HepG2 (cell line): ENCODE data around the gene VPS26A. TPM values are rescaled to one million over a fixed set of nuclear protein-coding genes. Genes with fewer than 3 reads are reported as not detected.

Experiments
- ATAC-seq: fragments of 200-7000 bp; cut with Tn5 transposase; 3 replicates; pipeline ENCODE4 v1.9.1; 2020; ENCODE audit warnings: mild to moderate bottlenecking, moderate library complexity
- BruUV-seq: library from RNA; stranded (reverse); fragments of 400-500 nt; replicated peaks from 2 replicates; lab custom pipeline; 2021; lab: Mats Ljungman, UMichigan
- CTCF ChIA-PET: fragments of 300-600 bp; formaldehyde crosslinking; extraction: SDS; loops from one replicate; lab custom pipeline; 2021; ENCODE audit warnings: low total read pairs, inconsistent platforms, low intra/inter-chr PET ratio; lab: Yijun Ruan, JAX
- POLR2A ChIA-PET: fragments of 350-600 bp; sonication (Branson Sonifier 250); formaldehyde crosslinking; loops from one replicate; lab custom pipeline; 2020; ENCODE audit warnings: antibody characterized with exemption, inconsistent platforms; lab: Yijun Ruan, JAX
- DNase-seq: peaks from one replicate; pipeline ENCODE4 v3.0.0-alpha.2; 2015; ENCODE audit warnings: low spot score
- FAIRE-seq: peaks from 3 replicates; lab custom pipeline; 2011; peaks lifted over from hg19 to GRCh38; lab: Jason Lieb, UNC
- H2AFZ ChIP-seq: one replicate; pipeline ENCODE4 v1.6.1; 2011; ENCODE audit warnings: low read length, inconsistent platforms
- H3K27ac ChIP-seq: fragments of 300-600 bp; 3 replicates; pipeline ENCODE4 v1.8.0; 2011; ENCODE audit warnings: mixed run types, mild to moderate bottlenecking, mixed read lengths, low read length, inconsistent platforms; ENCODE audit not compliant: insufficient read depth; ENCODE audit errors: extremely low read length
- H3K27me3 ChIP-seq, 2 experiments: fragments of 200-600 bp in 1 of 2; 2 replicates in 1 of 2; 3 replicates in 1 of 2; pipeline versions ENCODE4 v1.6.0 to v1.8.0; 2011; ENCODE audit warnings: low read length in 2 of 2, mild to moderate bottlenecking in 2 of 2, moderate library complexity in 2 of 2, inconsistent platforms in 1 of 2; ENCODE audit not compliant: insufficient read depth in 2 of 2, control insufficient read depth in 1 of 2
- H3K36me3 ChIP-seq, 2 experiments: fragments of 200-600 bp in 1 of 2; replicated peaks in 1 of 2; 2 replicates in 1 of 2; 3 replicates in 1 of 2; pipeline versions ENCODE4 v1.5.1 to v1.8.0; 2011; ENCODE audit warnings: low read length in 2 of 2, inconsistent platforms in 1 of 2; ENCODE audit not compliant: insufficient read depth in 2 of 2, control insufficient read depth in 1 of 2
- H3K4me1 ChIP-seq: 2 replicates; pipeline ENCODE4 v1.5.1; 2012; ENCODE audit warnings: low read length, inconsistent platforms; ENCODE audit not compliant: insufficient read depth
- H3K4me2 ChIP-seq: 2 replicates; pipeline ENCODE4 v1.6.0; 2011; ENCODE audit warnings: low read depth, low read length, inconsistent platforms
- H3K4me3 ChIP-seq, 3 experiments: fragments of 200-600 bp in 1 of 3; sonication (generic), shearing (Covaris generic) in 1 of 3; replicated peaks in 1 of 3; 2 replicates each; pipeline ENCODE4 v1.5.1; 2011 to 2016; ENCODE audit warnings: low read length in 3 of 3, inconsistent platforms in 2 of 3, low read depth in 2 of 3, mild to moderate bottlenecking in 2 of 3, control low read depth in 1 of 3, mixed read lengths in 1 of 3; ENCODE audit not compliant: insufficient read depth in 1 of 3
- H3K79me2 ChIP-seq: one replicate; pipeline ENCODE4 v1.6.1; 2011; ENCODE audit warnings: low read length, inconsistent platforms; ENCODE audit not compliant: insufficient read depth
- H3K9ac ChIP-seq: 2 replicates; pipeline ENCODE4 v1.6.0; 2011; ENCODE audit warnings: mild to moderate bottlenecking, low read depth, low read length, inconsistent platforms; ENCODE audit not compliant: insufficient read depth
- H3K9me3 ChIP-seq: 2 replicates; pipeline ENCODE4 v1.5.1; 2012; ENCODE audit warnings: mild to moderate bottlenecking, low read length
- H4K20me1 ChIP-seq: 2 replicates; pipeline ENCODE4 v1.6.0; 2011; ENCODE audit warnings: inconsistent platforms, mild to moderate bottlenecking, low read length, moderate library complexity; ENCODE audit not compliant: insufficient read depth
- AKAP8 ChIP-seq: sonication (generic); formaldehyde crosslinking; IDR thresholded peaks from 2 replicates; pipeline ENCODE4 v1.5.1; 2020; ENCODE audit warnings: mild to moderate bottlenecking, missing genetic modification reagents
- CBX2 ChIP-seq, 2 experiments: fragments of 200-600 bp in 1 of 2; sonication (generic); formaldehyde crosslinking in 1 of 2; IDR thresholded peaks; 2 replicates each; pipeline versions ENCODE4 v1.7.0 to v1.8.1; 2018 to 2022; ENCODE audit warnings: low read depth in 2 of 2, low read length in 1 of 2, mild to moderate bottlenecking in 1 of 2, missing genetic modification reagents in 1 of 2
- FOXA3 ChIP-seq: IDR thresholded peaks from 2 replicates; pipeline ENCODE4 v1.6.1; 2016; ENCODE audit warnings: missing genetic modification reagents, missing compliant biosample characterization
- HHEX ChIP-seq: IDR thresholded peaks from 2 replicates; pipeline ENCODE4 v1.6.1; 2016; ENCODE audit warnings: control low read depth
- HMG20A ChIP-seq: IDR thresholded peaks from 2 replicates; pipeline ENCODE4 v1.6.1; 2016; ENCODE audit warnings: borderline replicate concordance
- KLF15 ChIP-seq: sonication (generic); formaldehyde crosslinking; IDR thresholded peaks from 2 replicates; pipeline ENCODE4 v1.8.1; 2023; ENCODE audit warnings: borderline replicate concordance, mild to moderate bottlenecking, inconsistent platforms, missing genetic modification reagents, mixed read lengths
- PITX1 ChIP-seq: sonication (generic); formaldehyde crosslinking; IDR thresholded peaks from 2 replicates; pipeline ENCODE4 v1.5.1; 2020; ENCODE audit warnings: mild to moderate bottlenecking, missing genetic modification reagents
- SKI ChIP-seq: fragments of 450-650 bp; IDR thresholded peaks from one replicate; pipeline ENCODE4 v1.6.1; 2018; ENCODE audit warnings: mild to moderate bottlenecking; ENCODE audit not compliant: partially characterized antibody
- TBL1XR1 ChIP-seq: fragments of 150-350 bp; IDR thresholded peaks from 2 replicates; pipeline ENCODE4 v1.6.1; 2014; ENCODE audit warnings: borderline replicate concordance, low read length; ENCODE audit not compliant: partially characterized antibody
- ZC3H13 ChIP-seq: sonication (generic); formaldehyde crosslinking; IDR thresholded peaks from 2 replicates; pipeline ENCODE4 v1.8.1; 2023; ENCODE audit warnings: mild to moderate bottlenecking, missing genetic modification reagents, moderate library complexity
- ZNF124 ChIP-seq: sonication (generic); formaldehyde crosslinking; IDR thresholded peaks from 2 replicates; pipeline ENCODE4 v1.4.0; 2020; ENCODE audit warnings: missing genetic modification reagents
- ZNF33A ChIP-seq: sonication (generic); formaldehyde crosslinking; IDR thresholded peaks from 2 replicates; pipeline ENCODE4 v1.5.1; 2020; ENCODE audit warnings: missing genetic modification reagents, mild to moderate bottlenecking, moderate library complexity, borderline replicate concordance
- ZNF446 ChIP-seq: sonication (generic); formaldehyde crosslinking; IDR thresholded peaks from 2 replicates; pipeline ENCODE4 v1.5.0; 2020; ENCODE audit warnings: mild to moderate bottlenecking, missing genetic modification reagents
- WGBS: methylation state at CpG from one replicate; pipeline ENCODE4 v1.1.6; 2017; ENCODE audit warnings: low lambda C conversion rate; 5-methylcytosine and 5-hydroxymethylcytosine counted together
- in situ Hi-C: cut with HindIII; loops from 2 replicates; pipeline ENCODE4 v1.10.0; 2017; ENCODE audit warnings: low pct_unique_long_range_greater_than_20kb; ENCODE audit not compliant: extremely low pct_ligation_motif_present
- intact Hi-C: fragments of 100-400 bp; cut with micrococcal nuclease; formaldehyde crosslinking; loops from one replicate; pipeline ENCODE4 v1.10.0; 2022; ENCODE audit not compliant: unreplicated experiment
- polyA plus RNA-seq, 8 experiments: library from polyadenylated mRNA; depleted of rRNA in 3 of 8; stranded (reverse) in 7 of 8; unstranded in 1 of 8; fragments of >200 nt; fragmentation: Illumina TruSeq in 4 of 8; extraction: Trizol in 4 of 8; gene quantifications; 2 replicates each; pipeline versions ENCODE4 v1.2.1 to v1.2.3, GENCODE V29; 2011 to 2016; ENCODE audit warnings: low read depth in 4 of 8, missing spikeins in 1 of 8, mixed read lengths in 1 of 8; ENCODE audit not compliant: insufficient read depth in 1 of 8
- total RNA-seq, 5 experiments: library from RNA; depleted of rRNA; stranded (reverse); fragments of >200 nt; fragmentation: Illumina TruSeq; extraction: Trizol; gene quantifications; 2 replicates each; pipeline ENCODE4 v1.2.3, GENCODE V29; 2016; ENCODE audit warnings: low read depth in 1 of 5
- TF ChIP-seq, protein P1 (sequence below): sonication (generic); formaldehyde crosslinking; IDR thresholded peaks from 2 replicates; pipeline ENCODE4 v1.9.0; 2021; ENCODE audit warnings: missing genetic modification reagents, borderline replicate concordance
- TF ChIP-seq, protein P2 (sequence below): sonication (generic); formaldehyde crosslinking; IDR thresholded peaks from 2 replicates; pipeline ENCODE4 v1.5.0; 2020; ENCODE audit warnings: missing genetic modification reagents

Gene VPS26A
- total and polyA plus RNA-seq, 2 of the 13 experiments (the other 11 are each of a cell fraction or from before 2014, with no cell fraction given), result 12.9 to 32.6 TPM

DNA sequence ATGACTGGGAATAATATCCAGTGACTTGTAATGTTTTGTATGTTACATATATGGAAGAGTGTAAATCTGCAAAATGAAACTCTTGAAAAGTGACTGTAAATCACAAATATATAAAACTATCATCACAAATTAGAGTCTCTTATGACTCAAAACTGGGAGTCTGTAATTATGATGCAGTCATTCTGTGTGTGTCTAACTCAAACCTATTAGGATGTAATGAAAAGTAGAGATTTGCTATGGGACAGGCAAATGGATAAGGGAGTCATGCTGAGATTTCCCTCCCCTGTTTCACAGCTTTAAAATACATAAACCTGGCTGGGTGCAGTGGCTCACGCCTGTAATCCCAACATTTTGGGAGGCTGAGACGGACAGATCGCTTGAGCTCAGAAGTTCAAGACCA is 87.5 kb downstream of the VPS26A start:
- no peak for ATAC-seq
- Histone ChIP-seq H3K9ac (no peak overlapping the region), H2AFZ (no peak overlapping the region), H3K36me3 (peaks cover 3 to 18% of the 10 kb centered on the region in 2 experiments), H3K4me1 (peaks cover 43% of the 10 kb centered on the region), H4K20me1 (no peaks in the 10 kb centered on the region), H3K79me2 (no peaks in the 10 kb centered on the region), H3K27me3 (no peaks in the 10 kb centered on the region), H3K4me2 (no peak overlapping the region), H3K4me3 (no peak overlapping the region), H3K9me3 (no peaks in the 10 kb centered on the region), H3K27ac (no peak overlapping the region)
- in situ Hi-C loops, result no loop called here
- no TSS peak for BruUV-seq
- POLR2A ChIA-PET, result interaction anchor here (1.6 kb wide), 1 partner anchor 9 kb away, joined by 3 read pairs; the partner anchor contains the start of gene HKDC1
- intact Hi-C loops, result no loop called here
- no peak for DNase-seq
- TF ChIP-seq TBL1XR1 (no peak), SKI (no peak), AKAP8 (no peak), PITX1 (CRISPR knock-in tag) (no peak), CBX2 (IDR thresholded peaks at IDR 0.05; ENCODE audit: low read depth, low read length) (no peak), CBX2 (CRISPR knock-in tag; IDR thresholded peaks at IDR 0.05; ENCODE audit: low read depth) (no peak), HMG20A (CRISPR knock-in tag) (no peak), HHEX (CRISPR knock-in tag) (no peak)
- WGBS, result 85% methylated on average over 3 of the region's 3 CpGs
- no peak for FAIRE-seq
- CTCF ChIA-PET, result no interaction called here

DNA sequence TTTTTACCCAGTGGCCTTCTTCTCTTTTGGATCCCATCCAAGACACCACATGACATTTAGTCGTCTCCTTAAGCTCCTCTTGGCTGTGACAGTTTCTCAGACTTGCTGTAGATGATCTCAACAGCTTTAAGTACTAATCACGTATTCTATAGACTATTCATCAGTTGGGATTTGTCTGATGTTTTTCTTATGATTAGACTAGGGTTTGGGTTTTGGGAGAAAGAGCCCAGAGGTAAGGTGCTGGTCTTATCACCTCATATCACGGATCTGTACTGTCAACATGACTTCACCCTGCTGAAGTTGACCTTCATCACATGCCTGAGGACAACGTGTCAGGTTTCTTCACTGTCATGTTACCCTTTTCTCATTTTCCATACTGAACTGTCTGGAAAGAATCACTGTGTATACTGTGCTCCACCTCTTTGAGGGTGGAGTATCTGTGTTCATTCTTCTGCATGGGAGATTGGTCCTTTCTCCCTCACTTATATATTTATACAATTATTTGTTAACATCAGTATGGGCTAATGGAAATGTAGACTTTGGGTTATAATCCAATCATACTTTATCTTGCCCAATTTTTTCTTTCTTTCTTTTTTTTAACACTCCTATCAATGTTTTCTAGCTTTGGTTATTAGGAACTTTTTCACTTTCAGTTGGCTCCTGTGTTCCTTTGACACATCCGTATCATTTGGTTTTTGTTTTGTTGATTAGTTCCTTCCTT is 89.8 kb downstream of the VPS26A start:
- H4K20me1 ChIP-seq, result no peaks in the 10 kb centered on the region
- in situ Hi-C loops, result no loop called here
- peak; percentile 39 for FAIRE-seq
- H3K9ac ChIP-seq, result no peak overlapping the region
- peak; percentile 36 for DNase-seq
- ATAC-seq, result peak; percentile 51
- no peak overlapping the region for H2AFZ ChIP-seq
- 12% methylated on average over 5 of the region's 5 CpGs for WGBS
- no peaks in the 10 kb centered on the region for H3K27me3 ChIP-seq
- ChIA-PET CTCF (no interaction called here), POLR2A (no interaction called here)
- H3K79me2 ChIP-seq, result no peaks in the 10 kb centered on the region
- no peaks in the 10 kb centered on the region for H3K9me3 ChIP-seq
- no TSS peak for BruUV-seq
- H3K4me2 ChIP-seq, result no peak overlapping the region; the same call in 1 of the 2 replicates
- H3K4me1 ChIP-seq, result peaks cover 54% of the 10 kb centered on the region
- intact Hi-C loops, result no loop called here
- H3K36me3 ChIP-seq, result peaks cover 0 to under 1% of the 10 kb centered on the region in 2 experiments; a peak in 3 of 5 replicates
- no peak overlapping the region for H3K27ac ChIP-seq
- no peak overlapping the region for H3K4me3 ChIP-seq
- TF ChIP-seq ZC3H13 (no peak), ZNF446 (no peak), HMG20A (CRISPR knock-in tag) (no peak), FOXA3 (CRISPR knock-in tag) (peak; percentile 34; the same call in 1 of the 2 replicates), ZNF33A (no peak), KLF15 (CRISPR knock-in tag) (no peak), ZNF124 (no peak)
- TF ChIP-seq, protein P1, sequence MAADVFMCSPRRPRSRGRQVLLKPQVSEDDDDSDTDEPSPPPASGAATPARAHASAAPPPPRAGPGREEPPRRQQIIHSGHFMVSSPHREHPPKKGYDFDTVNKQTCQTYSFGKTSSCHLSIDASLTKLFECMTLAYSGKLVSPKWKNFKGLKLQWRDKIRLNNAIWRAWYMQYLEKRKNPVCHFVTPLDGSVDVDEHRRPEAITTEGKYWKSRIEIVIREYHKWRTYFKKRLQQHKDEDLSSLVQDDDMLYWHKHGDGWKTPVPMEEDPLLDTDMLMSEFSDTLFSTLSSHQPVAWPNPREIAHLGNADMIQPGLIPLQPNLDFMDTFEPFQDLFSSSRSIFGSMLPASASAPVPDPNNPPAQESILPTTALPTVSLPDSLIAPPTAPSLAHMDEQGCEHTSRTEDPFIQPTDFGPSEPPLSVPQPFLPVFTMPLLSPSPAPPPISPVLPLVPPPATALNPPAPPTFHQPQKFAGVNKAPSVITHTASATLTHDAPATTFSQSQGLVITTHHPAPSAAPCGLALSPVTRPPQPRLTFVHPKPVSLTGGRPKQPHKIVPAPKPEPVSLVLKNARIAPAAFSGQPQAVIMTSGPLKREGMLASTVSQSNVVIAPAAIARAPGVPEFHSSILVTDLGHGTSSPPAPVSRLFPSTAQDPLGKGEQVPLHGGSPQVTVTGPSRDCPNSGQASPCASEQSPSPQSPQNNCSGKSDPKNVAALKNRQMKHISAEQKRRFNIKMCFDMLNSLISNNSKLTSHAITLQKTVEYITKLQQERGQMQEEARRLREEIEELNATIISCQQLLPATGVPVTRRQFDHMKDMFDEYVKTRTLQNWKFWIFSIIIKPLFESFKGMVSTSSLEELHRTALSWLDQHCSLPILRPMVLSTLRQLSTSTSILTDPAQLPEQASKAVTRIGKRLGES, result no peak
- TF ChIP-seq, protein P2, sequence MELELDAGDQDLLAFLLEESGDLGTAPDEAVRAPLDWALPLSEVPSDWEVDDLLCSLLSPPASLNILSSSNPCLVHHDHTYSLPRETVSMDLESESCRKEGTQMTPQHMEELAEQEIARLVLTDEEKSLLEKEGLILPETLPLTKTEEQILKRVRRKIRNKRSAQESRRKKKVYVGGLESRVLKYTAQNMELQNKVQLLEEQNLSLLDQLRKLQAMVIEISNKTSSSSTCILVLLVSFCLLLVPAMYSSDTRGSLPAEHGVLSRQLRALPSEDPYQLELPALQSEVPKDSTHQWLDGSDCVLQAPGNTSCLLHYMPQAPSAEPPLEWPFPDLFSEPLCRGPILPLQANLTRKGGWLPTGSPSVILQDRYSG (CRISPR knock-in tag), result no peak
